Transverse colon (tissue), 4 donors: ENCODE data around the gene AATK. TPM values are rescaled to one million over a fixed set of nuclear protein-coding genes. Genes with fewer than 3 reads are reported as not detected.

Source experiments
- DNase-seq: peaks from one replicate; pipeline ENCODE4 v3.0.0-alpha.2; 2019
- H3K27ac ChIP-seq, 4 donors: fragments of 200-600 bp; sonication (generic); 2 replicates each; pipeline ENCODE4 v1.5.1; 2016 to 2018; ENCODE audit warnings: inconsistent platforms in 4 of 4
- H3K27me3 ChIP-seq: fragments of 200-600 bp; sonication (generic); 2 replicates; pipeline ENCODE4 v1.5.1; 2017; ENCODE audit warnings: inconsistent platforms
- H3K36me3 ChIP-seq, 4 donors: fragments of 200-600 bp; sonication (generic); 2 replicates each; pipeline ENCODE4 v1.5.1; 2017 to 2019; ENCODE audit warnings: inconsistent platforms in 4 of 4
- H3K4me1 ChIP-seq, 4 donors: fragments of 200-600 bp; sonication (generic); 2 replicates each; pipeline ENCODE4 v1.5.1; 2017 to 2020; ENCODE audit warnings: inconsistent platforms in 4 of 4
- H3K4me3 ChIP-seq, 4 donors: fragments of 200-600 bp; sonication (generic); 1 replicate in 1 of 4; 2 replicates in 3 of 4; pipeline versions ENCODE4 v1.5.1 to v1.6.1; 2017 to 2019; ENCODE audit warnings: inconsistent platforms in 4 of 4
- H3K9me3 ChIP-seq, 2 donors: fragments of 200-600 bp; sonication (generic); 2 replicates each; pipeline ENCODE4 v1.5.1; 2017 to 2019; ENCODE audit warnings: inconsistent platforms in 2 of 2
- EP300 ChIP-seq: sonication (generic); formaldehyde crosslinking; IDR thresholded peaks from one replicate; pipeline ENCODE4 v1.6.1; 2017; ENCODE audit warnings: antibody characterized with exemption, low read depth
- POLR2A ChIP-seq: fragments of 450-650 bp; IDR thresholded peaks from one replicate; pipeline ENCODE4 v1.6.1; 2016; ENCODE audit warnings: antibody characterized with exemption, mild to moderate bottlenecking, moderate library complexity
- POLR2AphosphoS5 ChIP-seq, 3 donors: sonication (generic); formaldehyde crosslinking; IDR thresholded peaks; one replicate each; pipeline ENCODE4 v1.6.1; 2016; ENCODE audit warnings: antibody characterized with exemption in 3 of 3
- WGBS, 2 donors: methylation state at CpG; one replicate each; pipeline ENCODE4 v1.1.5; 2018; ENCODE audit warnings: low coverage in 1 of 2; 5-methylcytosine and 5-hydroxymethylcytosine counted together
- in situ Hi-C, 4 donors: fragments of 200-750 bp; cut with MboI; loops; one replicate each; pipeline versions ENCODE4 v1.15.0 to v1.15.1; 2017; ENCODE audit warnings: low sequenced_read_pairs in 3 of 4, low pct_ligation_motif_present in 1 of 4, low pct_unique_long_range_greater_than_20kb in 1 of 4
- intact Hi-C: fragments of 100-400 bp; cut with DNase I; formaldehyde crosslinking; loops from one replicate; pipeline ENCODE4 v1.15.1; 2023; ENCODE audit warnings: low total_unique reads
- total RNA-seq, 4 donors: library from RNA; depleted of rRNA; stranded (reverse); fragments of >200 nt; gene quantifications; one replicate each; pipeline ENCODE4 v1.1.0, GENCODE V29; 2016
- TF ChIP-seq, protein P1 (sequence below), 5 experiments: fragments of 200-600 bp in 3 of 5; fragments of 450-650 bp in 2 of 5; sonication (generic) in 3 of 5; IDR thresholded peaks; 1 replicate in 2 of 5; 2 replicates in 3 of 5; pipeline ENCODE4 v1.5.1; 2016 to 2017; ENCODE audit warnings: antibody characterized with exemption in 5 of 5, inconsistent platforms in 3 of 5, mild to moderate bottlenecking in 2 of 5, moderate library complexity in 1 of 5

Gene AATK
- total RNA-seq, 4 donors from 2014 or later: 1.7 to 21.3 (median 8.6) TPM

DNA sequence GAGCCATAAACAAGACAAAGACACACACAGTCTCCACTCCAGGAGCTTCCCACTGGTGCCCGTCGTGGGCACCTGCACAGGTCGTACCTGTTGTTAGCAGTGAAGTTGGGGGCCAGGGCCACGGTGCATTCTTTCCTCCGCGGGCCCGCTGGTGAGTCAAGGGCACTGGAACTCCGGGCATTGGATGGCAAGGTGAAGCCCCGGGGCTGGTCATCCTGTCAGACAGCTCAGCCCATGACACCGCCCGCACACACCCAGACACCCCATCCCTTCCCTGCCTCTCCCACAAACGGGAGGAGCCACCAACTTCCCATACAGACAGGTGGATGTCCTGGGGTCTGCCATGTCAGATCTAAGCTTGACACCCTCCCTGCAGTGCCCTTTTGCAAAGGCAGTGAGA is 40.6 kb upstream of the AATK start:
- in situ Hi-C loops (no loop called here), intact Hi-C loops (no loop called here)
- no peaks in the 10 kb centered on the region for H3K4me1 ChIP-seq
- H3K4me3 ChIP-seq: no peak overlapping the region
- no peaks in the 10 kb centered on the region for H3K9me3 ChIP-seq
- WGBS, 2 donors: 98% methylated on average over 12 of the region's 12 CpGs; no CpG with 5 or more reads in 1 of the 2 donors
- no peaks in the 10 kb centered on the region for H3K36me3 ChIP-seq
- H3K27me3 ChIP-seq: no peaks in the 10 kb centered on the region
- TF ChIP-seq EP300 (no peak), POLR2AphosphoS5 (IDR thresholded peaks at IDR 0.05) (no peak), POLR2A (no peak)
- TF ChIP-seq, protein P1, sequence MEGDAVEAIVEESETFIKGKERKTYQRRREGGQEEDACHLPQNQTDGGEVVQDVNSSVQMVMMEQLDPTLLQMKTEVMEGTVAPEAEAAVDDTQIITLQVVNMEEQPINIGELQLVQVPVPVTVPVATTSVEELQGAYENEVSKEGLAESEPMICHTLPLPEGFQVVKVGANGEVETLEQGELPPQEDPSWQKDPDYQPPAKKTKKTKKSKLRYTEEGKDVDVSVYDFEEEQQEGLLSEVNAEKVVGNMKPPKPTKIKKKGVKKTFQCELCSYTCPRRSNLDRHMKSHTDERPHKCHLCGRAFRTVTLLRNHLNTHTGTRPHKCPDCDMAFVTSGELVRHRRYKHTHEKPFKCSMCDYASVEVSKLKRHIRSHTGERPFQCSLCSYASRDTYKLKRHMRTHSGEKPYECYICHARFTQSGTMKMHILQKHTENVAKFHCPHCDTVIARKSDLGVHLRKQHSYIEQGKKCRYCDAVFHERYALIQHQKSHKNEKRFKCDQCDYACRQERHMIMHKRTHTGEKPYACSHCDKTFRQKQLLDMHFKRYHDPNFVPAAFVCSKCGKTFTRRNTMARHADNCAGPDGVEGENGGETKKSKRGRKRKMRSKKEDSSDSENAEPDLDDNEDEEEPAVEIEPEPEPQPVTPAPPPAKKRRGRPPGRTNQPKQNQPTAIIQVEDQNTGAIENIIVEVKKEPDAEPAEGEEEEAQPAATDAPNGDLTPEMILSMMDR (IDR thresholded peaks at IDR 0.05): no peak
- H3K27ac ChIP-seq: no peak overlapping the region
- no peak for DNase-seq

DNA sequence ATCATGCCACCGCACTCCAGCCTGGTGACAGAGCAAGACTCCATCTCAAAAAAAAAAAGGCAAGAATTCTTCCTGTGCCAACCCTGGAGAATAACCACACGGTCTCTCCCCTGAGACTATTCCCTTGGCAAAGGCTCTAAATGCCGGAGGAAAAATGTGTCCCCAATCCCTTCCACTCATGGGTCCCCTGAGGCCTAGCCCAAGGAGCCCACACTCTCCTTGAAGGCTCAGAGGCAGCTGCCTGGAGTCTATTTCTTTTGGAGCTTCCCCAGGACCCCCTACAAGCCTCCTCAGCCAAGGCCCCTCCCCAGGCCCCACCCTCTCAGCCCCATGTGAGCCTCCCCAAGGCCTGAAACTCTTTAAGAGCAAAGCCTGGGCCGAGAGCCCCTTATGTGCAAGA is 40.1 kb upstream of the AATK start:
- TF ChIP-seq EP300: no peak
- no peak for TF ChIP-seq POLR2A
- TF ChIP-seq, protein P1 (IDR thresholded peaks at IDR 0.05): no peak
- no peak for TF ChIP-seq POLR2AphosphoS5 (IDR thresholded peaks at IDR 0.05)
- Histone ChIP-seq H3K27ac (no peak overlapping the region), H3K9me3 (no peaks in the 10 kb centered on the region), H3K27me3 (no peaks in the 10 kb centered on the region), H3K4me3 (no peak overlapping the region), H3K36me3 (no peaks in the 10 kb centered on the region), H3K4me1 (no peaks in the 10 kb centered on the region)
- intact Hi-C loops (no loop called here), in situ Hi-C loops (no loop called here)
- no peak for DNase-seq
- WGBS, 2 donors: 84 to 100% methylated on average over 1 to 4 of the region's 4 CpGs

DNA sequence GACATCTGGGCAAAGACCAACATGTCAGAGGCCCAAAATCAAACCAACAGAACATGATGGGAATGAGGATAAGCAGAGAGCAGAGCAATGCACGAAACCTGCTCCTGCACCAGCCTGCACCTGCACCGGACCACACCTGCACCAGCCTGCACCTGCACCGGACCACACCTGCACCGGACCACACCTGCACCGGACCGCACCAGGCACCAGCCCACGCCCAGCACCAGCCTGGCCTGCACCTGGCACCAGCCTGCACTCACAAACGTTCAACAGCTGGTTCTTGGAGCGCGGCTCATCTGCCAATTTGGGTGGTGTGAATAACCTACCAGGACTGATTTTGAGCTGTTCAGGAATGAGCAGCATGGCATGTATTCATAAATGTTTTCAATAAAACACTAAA is 38.6 kb upstream of the AATK start:
- H3K27ac ChIP-seq: no peak overlapping the region
- no peaks in the 10 kb centered on the region for H3K36me3 ChIP-seq
- 43% methylated on average over 10 of the region's 10 CpGs; no CpG with 5 or more reads in 1 of the 2 donors for WGBS, 2 donors
- no peak overlapping the region for H3K4me3 ChIP-seq
- no peaks in the 10 kb centered on the region for H3K27me3 ChIP-seq
- no peak for DNase-seq
- intact Hi-C loops: no loop called here
- in situ Hi-C loops: no loop called here
- no peaks in the 10 kb centered on the region for H3K4me1 ChIP-seq
- TF ChIP-seq EP300 (no peak), POLR2A (no peak), POLR2AphosphoS5 (IDR thresholded peaks at IDR 0.05) (peak in 1 of 3 donors; percentile 43)
- TF ChIP-seq, protein P1 (IDR thresholded peaks at IDR 0.05): no peak
- H3K9me3 ChIP-seq: no peaks in the 10 kb centered on the region

DNA sequence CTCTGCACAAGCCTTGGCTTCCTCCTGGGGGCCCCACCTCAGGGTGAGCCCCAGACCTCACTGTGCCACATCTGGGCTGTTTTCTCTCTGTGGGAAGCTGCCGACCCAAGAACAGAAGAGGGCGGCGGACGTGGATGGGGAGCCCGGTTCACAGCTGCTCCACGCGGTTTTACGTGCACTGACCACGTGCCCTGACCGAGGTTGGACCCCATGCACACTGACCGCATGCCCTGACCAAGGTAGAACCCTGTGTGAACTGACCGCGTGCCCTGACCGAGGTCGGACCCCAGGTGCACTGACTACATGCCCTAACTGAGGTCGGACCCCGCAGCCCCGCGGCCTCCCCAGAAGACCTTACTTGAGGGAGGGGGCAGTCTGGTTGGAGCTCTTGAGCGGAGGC is 37.1 kb upstream of the AATK start:
- intact Hi-C loops: no loop called here
- no peaks in the 10 kb centered on the region for H3K36me3 ChIP-seq

More for the DNA sequence above, 37.1 kb upstream of the AATK start:
- TF ChIP-seq, protein P1 (IDR thresholded peaks at IDR 0.05): no peak
- TF ChIP-seq POLR2AphosphoS5 (IDR thresholded peaks at IDR 0.05) (no peak), POLR2A (no peak), EP300 (no peak)
- H3K27me3 ChIP-seq: no peaks in the 10 kb centered on the region
- H3K4me3 ChIP-seq: no peak overlapping the region
- WGBS, 2 donors: 93% methylated on average over 20 of the region's 20 CpGs; no CpG with 5 or more reads in 1 of the 2 donors
- H3K9me3 ChIP-seq: no peaks in the 10 kb centered on the region
- no peak overlapping the region for H3K27ac ChIP-seq
- in situ Hi-C loops: no loop called here
- DNase-seq: no peak
- no peaks in the 10 kb centered on the region for H3K4me1 ChIP-seq
